Activated T-helper 1 cell treated with anti-CD3 and anti-CD28 coated beads, Interleukin-2, amount 50 U/mL, for 16 hours (primary cell): ENCODE data around the gene RPS6KA4.

Experiments used
- DNase-seq, 2 donors: peaks; one replicate each; pipeline ENCODE4 v3.0.0-alpha.2; 2020; ENCODE audit warnings: low read depth in 1 of 2, low spot score in 1 of 2

RPS6KA4 gene

DNA sequence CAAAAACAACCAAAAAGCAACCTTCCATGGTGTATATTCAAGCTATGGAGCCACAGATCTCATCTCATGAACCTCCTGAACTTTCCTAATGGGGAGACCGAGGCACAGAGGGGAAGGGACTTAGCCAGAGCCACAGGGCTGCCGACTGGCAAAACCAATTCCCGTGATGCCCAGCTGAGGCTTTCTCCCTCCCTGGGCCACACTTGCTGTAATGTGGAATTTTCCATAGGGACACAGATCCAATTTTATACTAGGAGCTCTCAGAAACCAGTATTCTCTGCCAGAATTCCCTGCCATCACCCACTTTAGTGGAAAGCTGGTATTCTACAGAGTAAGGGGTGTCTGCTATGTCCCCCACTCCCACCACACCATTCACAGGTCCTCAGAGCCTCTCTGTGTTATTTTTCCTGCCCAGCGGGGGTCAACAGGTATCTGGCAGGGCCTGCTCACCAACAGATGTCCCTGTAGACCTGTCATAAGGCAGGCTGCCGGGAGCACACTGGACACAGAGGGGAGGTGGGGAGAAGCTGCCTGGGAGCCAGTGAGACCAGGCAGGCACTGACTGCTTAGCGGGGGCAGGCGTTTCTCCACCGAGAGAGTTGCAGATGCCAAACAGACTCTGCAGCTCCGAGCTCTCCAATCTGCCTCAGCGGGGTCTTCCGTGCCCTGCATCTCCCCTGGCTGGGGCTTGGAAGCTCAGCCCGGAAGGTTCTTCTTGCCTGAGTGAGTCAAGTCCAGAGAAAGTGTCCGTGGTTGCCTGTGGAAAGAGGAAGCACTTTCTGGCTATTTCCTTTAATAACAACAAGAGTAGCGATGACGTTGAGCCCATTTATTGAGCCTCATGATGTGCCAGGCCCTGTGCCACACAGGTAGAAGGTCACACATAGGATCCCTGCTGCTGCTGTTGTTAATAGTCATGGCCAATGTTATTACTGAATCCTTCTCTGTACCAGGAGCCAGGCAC lies 26.3 kb downstream of the RPS6KA4 start:
- DNase-seq: no peak

- DNase-seq: no peak
Measured at GRCh38 chr11:64385945-64386704, 27.2 kb downstream of the RPS6KA4 start.

DNA sequence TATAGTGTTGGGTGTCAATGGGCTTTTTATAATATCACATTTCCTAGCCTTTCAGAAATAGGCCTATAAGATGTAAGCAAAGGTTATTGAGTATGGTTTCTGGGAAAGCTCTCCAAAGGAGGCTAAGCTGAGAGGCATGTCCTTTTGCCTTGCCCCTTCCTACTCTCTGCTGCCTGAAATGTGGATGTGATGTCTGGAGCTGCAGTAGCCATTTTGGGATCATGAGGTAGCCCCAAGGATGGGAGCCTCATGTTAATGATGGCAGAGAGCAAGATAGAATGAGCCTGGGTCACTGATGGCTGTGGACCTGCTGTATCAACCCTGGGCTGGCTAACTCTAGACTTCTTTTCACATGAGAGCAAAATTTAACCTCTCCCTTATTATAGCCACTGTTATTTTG lies 29.0 kb downstream of the RPS6KA4 start:
- DNase-seq: no peak

GRCh38 chr11:64388894-64389293 lies 29.9 kb downstream of the RPS6KA4 start:
- DNase-seq: no peak

DNA sequence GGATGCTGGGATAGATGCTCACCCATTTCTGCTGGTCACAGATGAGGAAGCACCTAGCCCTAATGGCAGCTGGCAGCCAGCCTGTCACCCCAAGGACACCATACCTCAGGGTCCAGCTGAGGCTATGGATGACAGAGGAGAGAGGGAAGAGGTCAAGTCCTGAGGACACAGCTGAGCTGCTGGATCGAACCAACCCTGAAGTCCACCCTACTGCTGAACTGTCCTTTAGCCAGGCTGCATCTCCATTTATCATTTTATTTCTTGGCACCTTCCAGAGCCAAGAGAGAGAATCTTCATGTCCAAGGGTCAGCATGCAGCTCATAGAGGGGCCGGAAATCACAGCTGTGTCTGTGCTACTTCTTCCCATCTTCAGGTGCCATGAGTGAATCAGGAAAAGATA lies 30.9 kb downstream of the RPS6KA4 start:
- DNase-seq: no peak

DNA sequence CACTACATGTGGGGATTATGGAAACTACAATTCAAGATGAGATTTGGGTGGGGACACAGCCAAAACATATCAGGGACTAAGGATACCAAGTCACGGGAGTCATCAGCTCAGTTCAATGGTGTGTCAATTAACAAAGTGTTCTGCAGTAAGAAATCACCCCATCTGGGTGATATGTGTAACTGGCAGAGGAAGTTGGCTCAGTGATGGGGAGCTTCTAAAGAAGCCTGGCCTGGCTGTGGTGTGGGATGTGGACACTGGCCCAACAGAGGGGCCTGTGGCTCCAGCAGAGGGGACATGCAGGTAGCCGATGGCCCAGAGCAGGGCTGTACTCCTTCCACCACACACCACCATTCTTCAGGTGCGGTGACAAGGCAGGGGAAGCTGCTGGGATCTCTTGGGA lies 31.6 kb downstream of the RPS6KA4 start:
- no peak for DNase-seq

- DNase-seq: no peak
Measured at GRCh38 chr11:64391839-64392238, 32.9 kb downstream of the RPS6KA4 start.

DNA sequence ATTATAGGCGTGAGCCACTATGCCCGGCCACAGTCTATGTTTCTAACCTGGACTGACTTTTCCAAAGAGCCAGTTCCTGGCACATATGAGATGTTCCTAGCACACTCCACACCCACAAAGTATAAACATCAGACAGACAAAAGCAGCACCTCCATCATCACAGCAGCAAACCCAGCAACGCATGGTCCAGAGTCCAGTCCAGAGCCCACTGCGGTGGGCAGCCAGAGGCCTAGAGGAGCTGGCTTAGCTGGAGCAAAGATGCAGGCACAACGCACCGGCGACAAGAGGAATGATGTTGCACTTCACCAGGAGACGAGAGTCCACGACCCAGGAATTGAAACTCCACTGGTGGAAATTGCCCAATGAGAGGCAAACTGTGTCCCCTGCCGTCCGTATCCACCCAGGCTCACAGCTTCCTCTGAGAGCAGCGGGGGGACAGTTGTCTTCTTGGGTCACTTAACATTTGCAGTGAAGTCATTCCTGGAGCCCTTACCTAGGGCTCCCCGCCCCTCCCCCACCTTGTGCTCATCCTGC lies 36.6 kb downstream of the RPS6KA4 start:
- no peak for DNase-seq

GRCh38 chr11:64396079-64396591 lies 37.2 kb downstream of the RPS6KA4 start:
- DNase-seq: no peak

DNA sequence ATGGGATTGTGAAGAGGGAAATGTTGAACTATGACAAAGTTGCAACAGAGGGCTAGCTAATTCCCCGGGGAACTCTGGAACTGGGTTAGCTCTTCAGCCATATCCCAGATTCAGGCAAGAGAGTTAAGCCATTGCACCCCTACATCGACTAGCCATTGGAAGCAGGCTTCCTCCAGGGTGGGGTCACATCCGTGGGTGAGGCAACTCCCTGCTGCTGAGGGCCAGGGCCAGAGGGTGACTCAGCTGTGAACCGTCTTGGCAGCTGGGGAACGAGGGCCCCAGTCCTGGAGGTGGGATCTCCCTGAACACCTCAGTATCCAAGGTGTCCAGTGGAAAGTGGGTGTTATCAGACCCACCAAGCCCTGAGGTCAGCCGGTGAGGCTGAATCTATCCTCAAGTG lies 41.1 kb downstream of the RPS6KA4 start:
- DNase-seq: no peak

- no peak for DNase-seq
Measured at GRCh38 chr11:64400667-64401066, 41.7 kb downstream of the RPS6KA4 start.

DNA sequence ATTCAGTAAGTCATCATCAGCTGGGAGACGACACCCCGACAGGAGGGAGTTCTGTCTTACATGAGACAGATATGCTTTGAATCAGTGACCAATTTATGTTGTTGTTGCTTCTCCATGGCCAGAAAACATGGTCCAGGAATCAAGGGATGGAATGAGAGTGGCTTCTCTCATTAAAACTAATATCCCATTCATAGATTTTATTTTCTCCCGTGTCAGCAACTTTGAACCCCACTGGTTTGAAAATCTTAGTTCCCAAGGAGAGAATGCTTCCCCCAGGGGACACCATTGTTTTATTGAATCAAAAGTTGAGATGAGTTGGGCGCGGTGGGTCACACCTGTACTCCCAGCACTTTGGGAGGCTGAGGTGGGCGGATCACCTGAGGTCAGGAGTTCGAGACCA lies 42.8 kb downstream of the RPS6KA4 start:
- DNase-seq: no peak

DNA sequence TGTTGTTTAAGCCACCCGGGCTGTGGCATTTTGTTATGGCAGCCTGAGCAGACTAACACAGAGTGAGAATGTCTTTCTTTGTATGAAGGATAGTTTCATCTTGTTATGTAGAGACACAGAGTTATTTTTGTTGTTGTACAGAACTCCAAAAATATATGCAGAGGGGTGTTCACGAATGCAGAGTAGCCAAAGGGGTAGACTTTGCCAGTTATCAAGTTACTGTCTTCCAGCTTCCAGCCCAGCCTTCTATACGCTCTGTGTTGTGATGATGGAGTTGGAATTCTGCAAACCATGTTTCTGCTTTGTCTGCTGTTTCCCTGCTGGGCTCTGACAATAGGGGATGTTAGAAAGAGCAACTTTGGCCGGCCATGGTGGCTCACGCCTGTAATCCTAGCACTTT lies 44.1 kb downstream of the RPS6KA4 start:
- DNase-seq: no peak

DNA sequence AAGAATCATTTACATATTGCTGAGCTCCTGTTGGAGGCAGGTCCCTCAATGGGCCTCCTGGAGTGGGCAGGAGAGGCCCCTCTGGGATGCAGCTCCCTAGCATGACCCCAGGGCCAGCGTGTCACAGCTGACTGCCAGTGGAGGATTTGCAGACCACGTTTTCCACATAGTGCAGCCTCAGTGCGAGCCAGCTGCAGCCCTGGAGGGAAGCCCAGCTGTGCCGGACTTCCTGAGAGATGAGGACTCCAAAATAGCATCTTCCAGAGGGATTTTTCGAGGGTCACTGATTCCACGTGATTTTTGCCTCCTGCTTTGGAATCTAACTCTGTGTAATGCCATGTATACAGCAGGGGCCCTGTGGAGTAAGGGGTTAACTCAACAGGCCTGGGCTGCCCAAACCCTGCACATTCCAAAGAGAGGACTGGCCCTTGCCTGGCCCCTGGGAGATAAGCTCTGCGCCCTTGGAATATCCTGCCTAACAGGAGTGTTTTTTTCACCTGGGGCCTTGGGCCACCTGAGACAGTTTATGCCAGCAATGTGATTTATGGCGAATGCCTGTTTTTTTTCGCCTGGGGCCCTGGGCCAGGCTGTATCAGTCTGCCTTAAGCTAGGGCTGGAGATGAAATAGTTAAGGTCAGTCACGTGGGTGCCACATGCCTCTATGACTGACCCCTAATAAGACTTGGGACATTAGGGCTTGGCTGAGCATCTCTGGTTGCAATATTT lies 47.4 kb downstream of the RPS6KA4 start:
- DNase-seq: no peak

DNA sequence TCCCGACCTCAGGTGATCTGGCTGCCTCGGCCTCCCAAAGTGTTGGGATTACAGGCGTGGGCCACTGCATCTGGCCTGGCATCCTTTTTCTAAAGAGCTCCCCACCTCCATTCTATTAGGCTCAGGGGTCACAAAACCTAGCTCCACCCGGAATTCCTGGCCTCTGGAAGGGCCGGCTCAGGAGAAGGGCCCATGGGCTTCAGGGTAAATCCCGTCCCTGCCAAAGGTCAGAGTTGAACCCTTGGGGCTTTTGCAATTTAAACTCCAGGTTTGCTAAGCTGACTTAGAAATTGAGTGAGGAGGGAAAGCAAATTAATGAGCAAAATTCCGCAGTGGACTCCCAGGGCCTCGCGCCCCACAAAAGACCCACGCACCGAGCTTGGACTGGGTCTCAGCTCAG lies 48.3 kb downstream of the RPS6KA4 start:
- no peak for DNase-seq

GRCh38 chr11:64407630-64408029 lies 48.7 kb downstream of the RPS6KA4 start:
- DNase-seq: no peak

GRCh38 chr11:64409278-64409677 lies 50.3 kb downstream of the RPS6KA4 start:
- no peak for DNase-seq

- no peak for DNase-seq
Measured at GRCh38 chr11:64409707-64410403, 50.9 kb downstream of the RPS6KA4 start.

DNA sequence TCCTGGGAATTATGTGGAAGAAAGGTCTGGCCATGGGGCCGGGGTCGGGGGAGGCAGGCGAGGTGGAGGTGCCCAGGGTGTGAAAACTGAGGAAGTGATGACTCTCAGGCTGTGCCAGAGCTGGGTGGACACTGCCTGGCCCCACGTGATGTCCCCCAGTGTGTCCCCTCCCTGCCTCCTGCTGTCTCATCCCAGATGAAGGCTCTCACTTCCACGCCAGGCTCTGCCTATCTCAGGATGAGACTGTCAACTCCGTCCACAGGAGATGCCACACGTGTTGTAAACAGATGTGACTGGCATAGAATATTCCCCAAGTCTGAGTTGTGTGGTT lies 51.4 kb downstream of the RPS6KA4 start:
- no peak for DNase-seq

- no peak for DNase-seq
Measured at GRCh38 chr11:64413417-64413816, 54.5 kb downstream of the RPS6KA4 start.

DNA sequence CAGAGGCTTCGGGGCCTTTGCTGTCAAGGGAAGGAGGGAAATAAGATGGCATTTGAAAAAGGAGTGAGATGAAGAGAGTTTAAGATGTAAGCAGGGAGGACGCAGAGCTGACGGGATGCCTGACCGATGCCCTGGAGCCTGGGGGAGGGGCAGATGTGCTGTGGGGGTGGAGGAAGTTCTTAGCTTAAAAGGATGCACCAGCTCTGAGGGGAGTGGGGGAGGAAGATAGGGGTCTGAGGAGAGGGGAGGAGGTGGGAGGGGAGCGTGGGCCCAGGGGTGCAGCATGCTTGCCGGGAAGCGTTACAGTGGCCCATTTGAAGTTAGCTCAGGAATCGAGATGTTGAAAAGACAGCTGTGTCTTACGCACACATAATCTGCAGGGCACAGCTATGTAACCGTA lies 56.3 kb downstream of the RPS6KA4 start:
- no peak for DNase-seq
